NCI-H2081 (cell line): Measurements from ENCODE around the gene ANKMY1.

Experiments used
- DNase-seq, 2 experiments: peaks; one replicate each; lab custom pipeline; 2025; lab: John Stamatoyannopoulos, UW

Gene ANKMY1

DNA sequence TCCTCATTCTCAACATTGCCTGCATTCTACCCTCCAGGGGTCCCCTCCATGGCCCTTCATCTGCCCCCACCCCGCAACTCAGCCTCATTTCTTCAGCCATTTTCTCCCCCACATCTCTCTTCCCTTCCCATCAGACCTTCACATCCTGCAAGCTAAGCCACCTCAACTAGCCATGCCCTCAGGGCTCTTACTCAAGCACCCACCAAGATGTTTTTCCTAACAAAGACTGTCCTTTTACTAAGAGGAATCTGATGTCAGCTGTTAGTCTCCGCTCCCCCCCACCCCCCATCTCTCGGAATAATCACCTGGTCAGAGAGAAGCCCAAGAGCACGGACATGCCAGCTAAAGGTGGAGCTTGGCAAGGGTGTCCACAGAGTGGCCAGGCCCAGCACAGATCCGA is 24.0 kb upstream of the ANKMY1 start:
- DNase-seq, result no peak

GRCh38 chr2:240579771-240580614 is 22.2 kb upstream of the ANKMY1 start:
- DNase-seq, result no peak

GRCh38 chr2:240579071-240579762 is 21.4 kb upstream of the ANKMY1 start:
- DNase-seq, result no peak

- DNase-seq, result no peak
These were observed 20.7 kb upstream of the ANKMY1 start for GRCh38 chr2:240578488-240578887.

GRCh38 chr2:240578110-240578450 is 20.3 kb upstream of the ANKMY1 start:
- no peak for DNase-seq

DNA sequence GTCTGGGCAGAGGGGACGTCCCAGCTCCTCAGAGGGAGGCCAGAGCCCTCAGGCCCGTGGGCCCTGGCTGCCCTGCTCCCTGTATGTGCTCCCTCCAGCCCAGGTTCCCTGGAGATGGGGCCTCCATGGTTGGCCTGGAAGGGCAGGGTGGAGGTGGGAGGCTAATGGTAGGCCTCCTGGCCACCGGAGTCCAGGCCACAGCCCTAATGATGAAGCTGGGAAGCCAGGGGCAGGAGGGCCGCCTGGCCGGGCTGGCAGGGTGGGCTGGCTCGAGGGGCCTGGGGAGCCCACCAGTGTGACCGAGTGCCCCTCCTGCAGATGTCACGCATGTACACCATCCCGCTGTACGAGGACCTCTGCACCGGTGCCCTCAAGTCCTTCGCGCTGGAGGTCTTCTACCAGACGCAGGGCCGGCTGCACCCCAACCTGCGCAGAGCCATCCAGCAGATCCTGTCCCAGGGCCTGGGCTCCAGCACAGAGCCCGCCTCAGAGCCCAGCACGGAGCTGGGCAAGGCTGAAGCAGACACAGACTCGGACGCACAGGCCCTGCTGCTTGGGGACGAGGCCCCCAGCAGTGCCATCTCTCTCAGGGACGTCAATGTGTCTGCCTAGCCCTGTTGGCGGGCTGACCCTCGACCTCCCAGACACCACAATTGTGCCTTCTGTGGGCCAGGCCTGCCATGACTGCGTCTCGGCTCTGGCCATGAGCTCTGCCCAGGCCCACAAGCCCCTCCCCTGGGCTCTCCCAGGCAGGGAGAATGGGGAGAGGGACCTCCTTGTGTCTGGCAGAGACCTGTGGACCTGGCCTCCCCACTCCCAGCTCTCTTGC is 19.7 kb upstream of the ANKMY1 start:
- DNase-seq, result no peak

DNA sequence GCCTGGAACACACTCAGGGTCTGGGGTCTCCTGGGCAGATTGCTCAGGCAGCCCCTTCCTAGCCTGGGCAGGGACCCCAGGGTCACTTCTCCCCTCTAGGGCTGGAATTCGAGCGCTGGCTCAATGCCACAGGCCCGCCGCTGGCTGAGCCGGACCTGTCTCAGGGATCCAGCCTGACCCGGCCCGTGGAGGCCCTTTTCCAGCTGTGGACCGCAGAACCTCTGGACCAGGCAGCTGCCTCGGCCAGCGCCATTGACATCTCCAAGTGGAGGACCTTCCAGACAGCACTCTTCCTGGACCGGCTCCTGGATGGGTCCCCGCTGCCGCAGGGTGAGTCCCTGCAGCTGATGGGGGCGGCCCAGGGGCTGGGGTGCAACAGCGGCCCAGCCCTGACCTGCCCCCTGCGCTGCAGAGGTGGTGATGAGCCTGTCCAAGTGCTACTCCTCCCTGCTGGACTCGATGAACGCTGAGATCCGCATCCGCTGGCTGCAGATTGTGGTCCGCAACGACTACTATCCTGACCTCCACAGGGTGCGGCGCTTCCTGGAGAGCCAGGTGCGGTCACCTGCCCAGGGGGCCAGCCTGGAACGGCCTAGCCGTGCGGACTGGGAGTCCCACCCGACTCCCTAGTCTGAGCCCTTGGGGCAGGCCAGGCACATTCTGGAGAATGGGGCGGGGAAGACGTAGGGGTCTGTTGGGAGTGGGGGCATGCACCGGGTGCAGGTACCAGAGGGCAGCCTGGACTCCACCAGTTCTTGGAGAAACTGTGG is 18.8 kb upstream of the ANKMY1 start:
- no peak for DNase-seq

DNA sequence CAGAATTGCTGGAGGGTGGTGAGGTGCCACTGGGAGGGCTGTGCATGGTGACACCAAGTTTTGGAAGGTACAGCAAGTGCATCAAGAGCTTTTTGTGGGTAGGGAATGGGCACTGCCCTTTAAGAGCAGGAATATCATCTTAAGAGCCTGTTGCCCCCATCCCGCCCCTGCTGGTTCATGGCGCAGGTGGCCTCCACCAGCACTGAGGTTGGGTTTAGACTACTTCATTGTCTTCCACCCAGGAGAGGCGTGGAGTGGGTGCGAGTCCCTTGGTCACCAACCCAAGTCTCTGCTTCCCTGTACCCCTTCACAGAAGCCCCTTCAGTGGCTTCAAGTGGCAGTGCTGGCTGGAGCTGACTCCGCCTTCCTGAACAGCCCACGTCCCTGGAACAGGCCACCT is 18.2 kb upstream of the ANKMY1 start:
- DNase-seq, result no peak

DNA sequence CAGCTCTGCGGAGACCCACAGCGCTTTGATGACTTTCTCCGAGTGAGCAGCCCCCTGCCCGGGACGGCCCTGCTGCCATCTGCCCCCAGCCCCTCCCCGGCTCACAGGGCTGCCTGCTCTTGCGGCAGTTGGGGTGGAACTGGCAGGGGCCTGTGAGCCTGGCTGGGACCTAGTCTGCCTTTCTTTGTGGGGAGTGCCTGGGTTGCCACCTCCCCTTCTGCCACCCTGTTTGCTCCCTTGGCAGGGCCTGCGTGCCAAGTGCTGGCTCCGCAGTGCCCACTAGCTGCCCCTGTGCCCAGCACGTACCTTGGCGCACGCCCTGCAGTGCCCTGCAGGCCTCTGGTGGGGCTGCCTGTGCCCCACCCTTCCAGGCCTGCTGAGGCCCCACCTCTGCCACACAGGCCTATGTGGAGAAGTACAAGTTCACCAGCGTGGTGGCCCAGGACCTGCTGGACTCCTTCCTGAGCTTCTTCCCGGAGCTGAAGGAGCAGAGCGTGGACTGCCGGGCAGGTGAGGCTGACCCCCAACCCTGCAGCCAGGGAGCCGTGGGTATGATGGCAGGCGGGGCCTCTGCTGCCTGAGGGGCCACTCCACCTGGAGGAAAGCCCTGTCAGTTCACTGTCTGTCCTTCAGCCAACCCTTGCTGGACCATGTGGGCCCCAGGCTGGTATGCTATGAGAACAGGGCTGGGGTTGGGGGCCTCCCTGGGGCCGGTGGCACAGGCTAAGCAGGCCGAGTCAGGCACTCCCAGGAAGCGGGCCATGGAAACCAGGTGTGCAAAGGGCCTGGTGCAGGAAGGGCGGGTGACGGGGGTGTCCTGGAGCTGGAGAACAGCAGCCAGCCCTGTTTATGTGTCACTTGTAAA is 17.5 kb upstream of the ANKMY1 start:
- DNase-seq, result no peak

GRCh38 chr2:240574386-240575100 is 16.8 kb upstream of the ANKMY1 start:
- DNase-seq, result no peak

DNA sequence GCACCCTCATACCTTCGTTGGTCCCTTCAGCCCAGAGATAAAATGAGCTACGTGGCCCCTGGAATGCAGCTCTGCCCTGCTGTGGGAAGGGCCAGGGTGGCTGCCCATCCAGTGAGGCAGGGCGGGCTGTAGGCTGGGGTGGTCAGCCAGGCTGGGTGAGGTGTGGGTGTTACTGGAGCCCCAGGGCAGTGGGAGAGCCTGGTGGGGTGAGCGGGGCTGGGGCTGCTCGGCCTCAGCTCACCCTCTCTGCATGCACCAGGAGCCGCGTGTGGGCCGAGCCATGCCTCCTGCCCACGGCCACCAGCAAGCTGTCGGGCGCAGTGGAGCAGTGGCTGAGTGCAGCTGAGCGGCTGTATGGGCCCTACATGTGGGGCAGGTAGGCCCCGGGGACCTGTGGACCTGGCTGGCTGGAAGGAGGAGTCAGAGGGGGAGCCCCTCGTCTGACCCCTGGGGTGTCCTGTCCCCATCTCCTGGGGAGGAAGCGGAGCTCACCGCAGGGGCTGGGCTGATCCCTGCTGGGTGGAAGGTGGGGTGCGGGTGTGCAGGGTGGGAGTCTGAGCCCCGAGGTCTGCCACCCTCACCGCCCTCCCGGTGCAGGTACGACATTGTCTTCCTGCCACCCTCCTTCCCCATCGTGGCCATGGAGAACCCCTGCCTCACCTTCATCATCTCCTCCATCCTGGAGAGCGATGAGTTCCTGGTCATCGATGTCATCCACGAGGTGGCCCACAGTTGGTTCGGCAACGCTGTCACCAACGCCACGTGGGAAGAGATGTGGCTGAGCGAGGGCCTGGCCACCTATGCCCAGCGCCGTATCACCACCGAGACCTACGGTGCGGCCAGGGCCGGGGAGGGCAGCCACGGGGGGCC is 16.0 kb upstream of the ANKMY1 start:
- no peak for DNase-seq

GRCh38 chr2:240573071-240573515 is 15.3 kb upstream of the ANKMY1 start:
- DNase-seq, result no peak

DNA sequence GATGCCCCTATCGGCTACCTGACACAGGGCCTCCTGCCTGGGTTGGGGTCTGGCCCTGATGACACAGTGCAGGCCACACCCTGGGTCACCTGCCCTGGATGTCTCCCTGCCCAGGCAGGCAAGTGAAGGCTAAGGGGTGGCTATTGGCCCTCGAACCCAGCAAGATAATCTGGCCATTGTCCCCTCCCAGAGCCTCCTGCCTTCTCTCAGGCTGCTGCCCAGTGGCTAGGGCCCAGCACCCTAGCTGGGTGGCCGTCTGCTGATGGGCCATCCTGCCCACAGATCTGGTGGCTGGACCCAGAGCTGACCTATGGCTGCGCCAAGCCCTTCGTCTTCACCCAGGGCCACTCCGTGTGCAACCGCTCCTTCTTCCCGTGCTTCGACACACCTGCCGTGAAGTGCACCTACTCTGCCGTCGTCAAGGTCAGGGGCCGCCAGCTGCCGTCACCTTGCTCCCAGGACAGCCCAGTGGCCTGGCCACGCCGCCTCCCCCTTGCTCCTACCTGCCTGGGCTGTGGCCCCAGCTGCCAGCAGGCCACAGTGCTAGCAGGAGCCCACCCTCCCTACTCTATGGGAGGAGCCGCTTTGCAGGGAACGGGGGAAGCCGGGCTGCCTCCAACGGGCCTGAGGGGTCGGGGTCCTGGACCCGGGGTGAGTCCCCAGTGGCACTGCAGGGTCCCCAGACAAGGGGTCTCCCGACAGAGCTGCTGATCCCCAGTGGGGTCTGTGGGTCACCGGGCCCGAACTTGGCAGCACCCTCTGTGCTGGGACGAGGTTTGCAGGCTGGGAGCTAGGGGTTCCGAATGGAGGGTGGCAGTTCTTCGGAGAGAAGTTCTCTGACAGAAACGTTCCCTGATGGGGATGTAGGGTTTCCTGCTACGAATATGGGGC is 14.6 kb upstream of the ANKMY1 start:
- no peak for DNase-seq

DNA sequence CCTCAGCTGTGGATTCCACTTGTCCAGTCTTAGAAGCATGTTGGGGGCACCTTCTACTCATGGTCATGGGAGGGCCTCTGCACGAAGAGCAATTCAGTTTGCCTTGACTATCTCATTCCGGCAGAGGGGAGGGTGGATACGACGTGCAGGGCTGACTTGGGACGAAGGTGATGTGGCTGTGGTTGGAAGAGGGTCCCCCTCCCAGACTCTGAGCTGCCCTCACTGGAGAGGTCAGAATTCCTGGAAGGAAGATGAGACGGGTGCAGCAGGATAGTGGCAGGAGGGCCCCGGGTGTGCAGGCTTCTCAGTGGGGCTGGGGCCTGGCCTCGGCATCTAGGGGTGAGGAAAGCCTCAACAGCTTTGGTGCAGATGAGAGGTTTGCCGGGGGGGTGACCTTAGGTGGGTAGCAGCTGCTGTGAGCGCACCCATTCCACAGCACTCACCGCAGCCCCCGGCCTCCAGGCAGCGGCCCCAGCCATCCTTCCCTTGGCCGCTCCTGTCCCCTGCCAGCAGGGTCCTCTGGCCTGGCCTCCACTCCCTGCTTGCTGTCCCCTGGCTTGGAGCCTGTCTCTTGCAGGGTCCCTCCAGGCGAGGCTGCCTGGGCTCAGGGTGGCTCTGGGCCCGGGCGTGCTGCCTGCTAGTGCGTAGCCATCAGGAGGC is 13.7 kb upstream of the ANKMY1 start:
- no peak for DNase-seq

DNA sequence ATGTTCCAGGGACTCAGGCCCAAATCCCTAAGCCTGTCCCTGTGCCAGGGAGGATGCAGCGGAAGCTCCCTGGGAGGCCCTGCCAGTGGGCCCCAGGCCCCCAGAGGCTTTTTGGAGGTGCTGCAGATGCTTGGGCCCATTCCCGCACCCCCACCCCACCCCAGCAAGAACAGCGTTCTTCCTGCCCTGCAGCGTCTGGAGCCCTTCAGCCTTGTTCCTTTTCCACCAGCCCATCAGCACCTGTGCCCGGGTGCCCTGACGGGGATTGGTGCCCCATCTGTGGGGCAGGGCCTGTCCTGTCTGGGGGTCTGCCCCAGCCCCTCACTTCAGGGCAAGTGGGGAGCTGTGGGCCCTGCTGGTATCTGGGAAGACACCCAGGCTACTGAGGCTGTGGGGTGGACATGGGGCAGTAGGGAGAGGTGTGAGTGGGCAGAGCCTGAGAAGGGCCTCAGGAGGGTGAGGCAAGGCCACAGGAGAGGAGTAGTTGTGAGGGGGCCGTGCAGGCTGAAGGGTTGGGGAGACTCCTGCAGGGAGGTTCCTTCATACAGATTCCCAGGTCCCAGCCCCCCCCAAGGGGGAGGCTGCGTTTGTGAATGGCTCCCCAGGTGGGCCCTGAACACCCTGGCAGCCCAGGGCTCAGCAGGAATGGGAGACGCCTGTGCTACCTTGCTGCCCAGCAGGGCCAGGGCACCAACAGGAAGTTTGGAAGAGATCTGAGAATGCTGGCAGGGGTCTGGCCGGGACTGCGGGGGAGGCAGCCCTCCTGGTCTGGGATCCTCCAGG is 12.9 kb upstream of the ANKMY1 start:
- DNase-seq, result no peak

DNA sequence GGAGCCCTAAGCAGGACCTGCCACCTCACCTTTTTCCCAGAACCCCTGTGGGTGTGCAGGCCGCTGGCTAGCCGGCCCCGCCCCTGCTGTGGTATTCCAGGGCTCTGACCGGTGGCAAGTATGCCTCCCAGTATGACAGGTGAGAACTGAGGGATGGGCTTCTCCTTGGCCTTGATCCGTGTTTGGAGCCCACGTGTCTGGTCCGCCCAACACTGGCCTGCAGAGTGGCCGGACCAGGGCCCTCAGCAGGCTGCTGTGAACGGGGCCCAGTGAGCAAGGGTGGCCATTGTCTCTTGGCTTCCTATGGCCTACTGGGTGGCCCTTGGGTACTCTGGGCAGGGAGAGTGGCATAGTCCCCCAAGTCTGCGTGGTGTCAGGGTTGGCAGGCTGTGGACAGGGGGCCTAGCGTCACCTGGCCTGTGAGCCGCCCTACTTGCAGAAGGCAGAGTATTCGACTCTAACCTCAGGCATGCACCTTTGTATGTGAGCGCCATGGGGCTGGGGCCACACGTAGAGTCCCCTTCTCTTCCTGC is 12.3 kb upstream of the ANKMY1 start:
- no peak for DNase-seq
